OCI-LY1 (cell line): ENCODE data around the gene TMBIM6.

Experiments
- EZH2 ChIP-seq: fragments of 200-600 bp; sonication (generic), shearing (Covaris generic); IDR thresholded peaks from 2 replicates; pipeline ENCODE4 v1.8.0; 2017; ENCODE audit warnings: borderline replicate concordance, mixed run types, mild to moderate bottlenecking, antibody characterized with exemption, low read length, moderate library complexity, mixed read lengths
- TF ChIP-seq, protein P1 (sequence below): fragments of 200-600 bp; sonication (generic), shearing (Covaris generic); IDR thresholded peaks from 2 replicates; pipeline ENCODE4 v1.5.1; 2017; ENCODE audit warnings: mild to moderate bottlenecking, antibody characterized with exemption, low read length, moderate library complexity, mixed read lengths

- TF ChIP-seq, protein P1, sequence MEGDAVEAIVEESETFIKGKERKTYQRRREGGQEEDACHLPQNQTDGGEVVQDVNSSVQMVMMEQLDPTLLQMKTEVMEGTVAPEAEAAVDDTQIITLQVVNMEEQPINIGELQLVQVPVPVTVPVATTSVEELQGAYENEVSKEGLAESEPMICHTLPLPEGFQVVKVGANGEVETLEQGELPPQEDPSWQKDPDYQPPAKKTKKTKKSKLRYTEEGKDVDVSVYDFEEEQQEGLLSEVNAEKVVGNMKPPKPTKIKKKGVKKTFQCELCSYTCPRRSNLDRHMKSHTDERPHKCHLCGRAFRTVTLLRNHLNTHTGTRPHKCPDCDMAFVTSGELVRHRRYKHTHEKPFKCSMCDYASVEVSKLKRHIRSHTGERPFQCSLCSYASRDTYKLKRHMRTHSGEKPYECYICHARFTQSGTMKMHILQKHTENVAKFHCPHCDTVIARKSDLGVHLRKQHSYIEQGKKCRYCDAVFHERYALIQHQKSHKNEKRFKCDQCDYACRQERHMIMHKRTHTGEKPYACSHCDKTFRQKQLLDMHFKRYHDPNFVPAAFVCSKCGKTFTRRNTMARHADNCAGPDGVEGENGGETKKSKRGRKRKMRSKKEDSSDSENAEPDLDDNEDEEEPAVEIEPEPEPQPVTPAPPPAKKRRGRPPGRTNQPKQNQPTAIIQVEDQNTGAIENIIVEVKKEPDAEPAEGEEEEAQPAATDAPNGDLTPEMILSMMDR: no peak
- no peak for TF ChIP-seq EZH2
Observed at GRCh38 chr12:49716553-49716952, 24.8 kb upstream of the TMBIM6 start.
